HEK293T (cell line): ENCODE results near the gene TCF12.
"Not testable (repeated sequence)": the region's sequence is repeated elsewhere in the genome, so short reads cannot be mapped to it uniquely, and the experiment has no call there.

Experiments used
- CTCF ChIA-PET: fragments of 350-600 bp; formaldehyde crosslinking; extraction: SDS; loops from one replicate; lab custom pipeline; 2021; ENCODE audit warnings: antibody characterized with exemption, inconsistent platforms; lab: Yijun Ruan, JAX
- POLR2A ChIA-PET: fragments of 350-600 bp; formaldehyde crosslinking; extraction: SDS; loops from one replicate; lab custom pipeline; 2020; ENCODE audit warnings: antibody characterized with exemption, inconsistent platforms; lab: Yijun Ruan, JAX
- DNase-seq: peaks from one replicate; pipeline ENCODE4 v3.0.0; 2012; ENCODE audit warnings: mixed read lengths; ENCODE audit errors: extremely low spot score
- ARNT ChIP-seq: fragments of 450-650 bp; IDR thresholded peaks from 2 replicates; pipeline ENCODE4 v1.6.1; 2017; ENCODE audit warnings: mild to moderate bottlenecking
- BHLHE40 ChIP-seq: fragments of 450-650 bp; IDR thresholded peaks from 2 replicates; pipeline ENCODE4 v1.6.1; 2016; ENCODE audit warnings: mild to moderate bottlenecking, moderate library complexity, borderline replicate concordance
- CTBP1 ChIP-seq: fragments of 450-650 bp; IDR thresholded peaks from 2 replicates; pipeline ENCODE4 v1.6.1; 2016; ENCODE audit warnings: borderline replicate concordance
- ELF4 ChIP-seq: fragments of 450-650 bp; IDR thresholded peaks from 2 replicates; pipeline ENCODE4 v1.6.1; 2017; ENCODE audit warnings: antibody characterized with exemption
- FOXA1 ChIP-seq: fragments of 450-650 bp; IDR thresholded peaks from 2 replicates; pipeline ENCODE4 v1.6.1; 2016; ENCODE audit warnings: mild to moderate bottlenecking
- FOXK2 ChIP-seq: fragments of 450-650 bp; IDR thresholded peaks from 2 replicates; pipeline ENCODE4 v1.6.1; 2016; ENCODE audit warnings: mild to moderate bottlenecking
- FOXM1 ChIP-seq: fragments of 450-650 bp; IDR thresholded peaks from 2 replicates; pipeline ENCODE4 v1.6.1; 2017; ENCODE audit warnings: mild to moderate bottlenecking, borderline replicate concordance
- HDGF ChIP-seq: fragments of 450-650 bp; IDR thresholded peaks from 2 replicates; pipeline ENCODE4 v1.6.1; 2017; ENCODE audit warnings: antibody characterized with exemption, borderline replicate concordance
- L3MBTL2 ChIP-seq: fragments of 450-650 bp; conservative IDR thresholded peaks from 2 replicates; pipeline ENCODE4 v1.6.1; 2016; ENCODE audit warnings: mild to moderate bottlenecking
- LEF1 ChIP-seq: fragments of 450-650 bp; IDR thresholded peaks from 2 replicates; pipeline ENCODE4 v1.6.1; 2017; ENCODE audit warnings: mild to moderate bottlenecking, borderline replicate concordance
- NFRKB ChIP-seq: fragments of 450-650 bp; IDR thresholded peaks from 2 replicates; pipeline ENCODE4 v1.6.1; 2016; ENCODE audit warnings: mild to moderate bottlenecking, moderate library complexity
- PKNOX1 ChIP-seq: fragments of 450-650 bp; IDR thresholded peaks from 2 replicates; pipeline ENCODE4 v1.6.1; 2016
- SP1 ChIP-seq: fragments of 450-650 bp; IDR thresholded peaks from 2 replicates; pipeline ENCODE4 v1.6.1; 2017
- SUZ12 ChIP-seq: fragments of 450-650 bp; IDR thresholded peaks from 2 replicates; pipeline ENCODE4 v1.6.1; 2016; ENCODE audit warnings: mild to moderate bottlenecking
- TARDBP ChIP-seq: fragments of 450-650 bp; IDR thresholded peaks from 2 replicates; pipeline ENCODE4 v1.6.1; 2016
- ZNF384 ChIP-seq: fragments of 450-650 bp; IDR thresholded peaks from 2 replicates; pipeline ENCODE4 v1.6.1; 2016

TCF12 gene

GRCh38 chr15:56992725-56993124 is 74.3 kb downstream of the TCF12 start:
- CTCF ChIA-PET = no interaction called here
- no peak for DNase-seq
- POLR2A ChIA-PET = no interaction called here
- TF ChIP-seq FOXM1 (no peak), PKNOX1 (no peak), LEF1 (no peak), FOXK2 (no peak), SUZ12 (no peak), ARNT (no peak), SP1 (no peak), NFRKB (no peak), HDGF (no peak), ELF4 (no peak), CTBP1 (no peak), L3MBTL2 (no peak), FOXA1 (no peak), ZNF384 (no peak)

GRCh38 chr15:56994280-56994679 is 75.8 kb downstream of the TCF12 start:
- TF ChIP-seq FOXM1 (no peak), L3MBTL2 (no peak), FOXK2 (no peak), HDGF (no peak), PKNOX1 (no peak), FOXA1 (no peak), ELF4 (no peak), SUZ12 (no peak), ARNT (no peak), ZNF384 (no peak), NFRKB (no peak), CTBP1 (no peak), TARDBP (no peak), SP1 (no peak), BHLHE40 (no peak), LEF1 (no peak)
- ChIA-PET POLR2A (no interaction called here), CTCF (no interaction called here)
- DNase-seq = no peak

GRCh38 chr15:56996093-56996492 is 77.6 kb downstream of the TCF12 start:
- POLR2A ChIA-PET = no interaction called here
- TF ChIP-seq SP1 = no peak
- TF ChIP-seq SUZ12 = no peak
- no peak for TF ChIP-seq BHLHE40
- no peak for TF ChIP-seq L3MBTL2
- no peak for TF ChIP-seq ELF4
- TF ChIP-seq LEF1 = no peak
- TF ChIP-seq ZNF384 = no peak
- no peak for TF ChIP-seq HDGF
- TF ChIP-seq PKNOX1 = no peak
- TF ChIP-seq FOXA1 = no peak
- no peak for TF ChIP-seq FOXK2
- no peak for TF ChIP-seq ARNT
- no peak for TF ChIP-seq TARDBP
- no peak for TF ChIP-seq NFRKB
- TF ChIP-seq CTBP1 = no peak
- no peak for TF ChIP-seq FOXM1
- no peak for DNase-seq
- CTCF ChIA-PET = no interaction called here

GRCh38 chr15:56996746-56997470 is 78.5 kb downstream of the TCF12 start:
- DNase-seq = no peak
- CTCF ChIA-PET = no interaction called here
- TF ChIP-seq BHLHE40 (no peak), SUZ12 (no peak), FOXM1 (no peak), SP1 (no peak), CTBP1 (no peak), ARNT (no peak), L3MBTL2 (no peak), TARDBP (no peak)
- POLR2A ChIA-PET = no interaction called here

GRCh38 chr15:57003418-57003817 is 85.0 kb downstream of the TCF12 start:
- TF ChIP-seq ELF4 = no peak
- TF ChIP-seq LEF1 = no peak
- TF ChIP-seq ZNF384 = no peak
- TF ChIP-seq SP1 = no peak
- no peak for TF ChIP-seq FOXA1
- no peak for TF ChIP-seq CTBP1
- no peak for TF ChIP-seq NFRKB
- no peak for TF ChIP-seq HDGF
- no peak for TF ChIP-seq SUZ12
- no peak for TF ChIP-seq L3MBTL2
- no peak for TF ChIP-seq BHLHE40
- ChIA-PET POLR2A (no interaction called here), CTCF (interaction anchor here (0.5 kb wide), 1 partner anchor 17 kb away, joined by 3 read pairs; no protein-coding TSS in a partner anchor)
- DNase-seq = no peak

- no peak for DNase-seq
- POLR2A ChIA-PET = no interaction called here
- TF ChIP-seq SP1 (no peak), ZNF384 (no peak), HDGF (no peak), CTBP1 (no peak), NFRKB (no peak), ELF4 (no peak), SUZ12 (no peak), ARNT (no peak), TARDBP (no peak), BHLHE40 (no peak), PKNOX1 (no peak), LEF1 (no peak), L3MBTL2 (no peak), FOXA1 (no peak)
- CTCF ChIA-PET = no interaction called here
These were observed 86.8 kb downstream of the TCF12 start for GRCh38 chr15:57005244-57005643.

- CTCF ChIA-PET = interaction anchor here (0.7 kb wide), 1 partner anchor 131 kb away, joined by 8 read pairs; no protein-coding TSS in a partner anchor
- DNase-seq, POLR2A ChIA-PET: not testable (repeated sequence)
These were observed 89.4 kb downstream of the TCF12 start for GRCh38 chr15:57007797-57008196.
